Measurements from ENCODE around the gene SELENOI.

DNA sequence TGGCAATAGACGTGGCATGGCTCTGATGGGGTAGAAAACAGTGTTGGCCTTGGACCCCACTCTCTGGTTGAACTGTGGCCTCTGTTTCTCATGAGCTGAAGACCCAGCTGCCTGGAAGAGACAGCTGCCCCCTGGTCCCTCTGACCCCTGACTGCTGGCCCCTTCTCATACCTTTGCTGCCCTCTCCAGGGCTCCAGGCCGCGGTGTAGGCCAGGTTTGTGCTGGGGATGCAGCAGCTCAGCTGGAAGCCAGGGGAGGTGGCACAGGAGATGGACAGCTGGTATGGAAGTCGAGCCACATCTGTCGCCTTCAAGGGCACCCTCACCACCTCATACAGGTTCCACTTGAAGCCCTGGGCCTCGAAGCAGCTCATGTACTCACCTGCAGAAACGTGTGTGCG lies 31.7 kb upstream of the SELENOI start:
- no peak for TF ChIP-seq SP1 (IDR thresholded peaks at IDR 0.05)
- TF ChIP-seq ELF4 (IDR thresholded peaks at IDR 0.05) = no peak
- TF ChIP-seq BHLHE40 (IDR thresholded peaks at IDR 0.05; ENCODE audit: borderline replicate concordance) = no peak
- TF ChIP-seq FOXM1 (IDR thresholded peaks at IDR 0.05; ENCODE audit: borderline replicate concordance) = no peak
- TF ChIP-seq TARDBP (IDR thresholded peaks at IDR 0.05) = no peak
- no peak for TF ChIP-seq FOXK2 (IDR thresholded peaks at IDR 0.05)
- TF ChIP-seq ZNF384 (IDR thresholded peaks at IDR 0.05) = no peak
- no peak for TF ChIP-seq CTBP1 (IDR thresholded peaks at IDR 0.05; ENCODE audit: borderline replicate concordance)

All from HEK293T (cell line).